WTC11 (cell line): Measurements from ENCODE around the gene OLFM3. TPM values are rescaled to one million over a fixed set of nuclear protein-coding genes. Genes with fewer than 3 reads are reported as not detected.

Experiments
- ATAC-seq: fragments of 200-7000 bp; cut with Tn5 transposase; 2 replicates; pipeline ENCODE4 v1.10.0; 2021; ENCODE audit warnings: mild to moderate bottlenecking, moderate library complexity
- CTCF ChIA-PET: fragments of 300-600 bp; sonication (Branson Sonifier 250); formaldehyde crosslinking; loops from one replicate; lab custom pipeline; 2021; ENCODE audit warnings: antibody characterized with exemption; lab: Charles Lee
- POLR2A ChIA-PET: fragments of 350-600 bp; sonication (Branson Sonifier 250); formaldehyde crosslinking; loops from one replicate; lab custom pipeline; 2021; ENCODE audit warnings: antibody characterized with exemption; lab: Charles Lee
- DNase-seq: peaks from one replicate; pipeline ENCODE4 v3.0.0; 2021; ENCODE audit warnings: low spot score
- H3K27ac Mint-ChIP-seq: 2 replicates; pipeline ENCODE4 v1.8.0; 2021; ENCODE audit warnings: mixed read lengths
- H3K27me3 Mint-ChIP-seq: 2 replicates; pipeline ENCODE4 v1.8.0; 2021; ENCODE audit warnings: low read depth, mild to moderate bottlenecking, moderate library complexity, mixed read lengths
- H3K36me3 Mint-ChIP-seq: 2 replicates; pipeline ENCODE4 v1.8.0; 2021; ENCODE audit warnings: mixed read lengths
- H3K4me1 Mint-ChIP-seq: 2 replicates; pipeline ENCODE4 v1.8.0; 2022; ENCODE audit warnings: mixed read lengths
- H3K4me3 Mint-ChIP-seq: 2 replicates; pipeline ENCODE4 v1.8.0; 2021; ENCODE audit warnings: mild to moderate bottlenecking, moderate library complexity, mixed read lengths
- H3K9me3 Mint-ChIP-seq: 2 replicates; pipeline ENCODE4 v1.8.0; 2021; ENCODE audit warnings: mixed read lengths
- AR ChIP-seq: fragments of 250-450 bp; sonication (Bioruptor Pico); IDR thresholded peaks from 2 replicates; pipeline ENCODE4 v1.9.0; 2021; ENCODE audit warnings: mild to moderate bottlenecking
- ELF4 ChIP-seq: sonication (generic); formaldehyde crosslinking; IDR thresholded peaks from 2 replicates; pipeline ENCODE4 v1.8.1; 2022; ENCODE audit warnings: low read depth, mild to moderate bottlenecking, moderate library complexity, missing genetic modification reagents
- ESRRA ChIP-seq: sonication (generic); formaldehyde crosslinking; IDR thresholded peaks from 2 replicates; pipeline ENCODE4 v1.8.1; 2022; ENCODE audit warnings: mild to moderate bottlenecking, missing genetic modification reagents, borderline replicate concordance
- FOXK1 ChIP-seq: sonication (generic); formaldehyde crosslinking; IDR thresholded peaks from 2 replicates; pipeline ENCODE4 v1.8.0; 2022; ENCODE audit warnings: mild to moderate bottlenecking, moderate library complexity, missing genetic modification reagents
- HMGA2 ChIP-seq: fragments of 250-450 bp; sonication (Bioruptor Pico); IDR thresholded peaks from 2 replicates; pipeline ENCODE4 v1.4.0; 2021; ENCODE audit warnings: mild to moderate bottlenecking, moderate library complexity
- MAX ChIP-seq: sonication (generic); formaldehyde crosslinking; IDR thresholded peaks from 2 replicates; pipeline ENCODE4 v1.8.0; 2022; ENCODE audit warnings: mild to moderate bottlenecking, missing genetic modification reagents
- NR2C2 ChIP-seq: sonication (generic); formaldehyde crosslinking; IDR thresholded peaks from 2 replicates; pipeline ENCODE4 v1.8.0; 2022; ENCODE audit warnings: mild to moderate bottlenecking, missing genetic modification reagents
- RELA ChIP-seq: sonication (generic); formaldehyde crosslinking; IDR thresholded peaks from 2 replicates; pipeline ENCODE4 v1.8.1; 2022; ENCODE audit warnings: missing genetic modification reagents, mild to moderate bottlenecking, borderline replicate concordance
- TEAD1 ChIP-seq: sonication (generic); formaldehyde crosslinking; IDR thresholded peaks from 2 replicates; pipeline ENCODE4 v1.8.0; 2022; ENCODE audit warnings: mild to moderate bottlenecking, missing genetic modification reagents
- ZBTB21 ChIP-seq: sonication (generic); formaldehyde crosslinking; IDR thresholded peaks from 2 replicates; pipeline ENCODE4 v1.8.1; 2023; ENCODE audit warnings: mild to moderate bottlenecking, missing genetic modification reagents, borderline replicate concordance
- ZNF138 ChIP-seq: sonication (generic); formaldehyde crosslinking; conservative IDR thresholded peaks from 2 replicates; pipeline ENCODE4 v1.8.1; 2022; ENCODE audit warnings: mild to moderate bottlenecking, moderate library complexity, missing genetic modification reagents
- total RNA-seq: library from RNA; stranded (reverse); gene quantifications from 3 replicates; pipeline ENCODE4 v1.2.3, GENCODE V29; 2021
- TF ChIP-seq, protein P1 (sequence below): sonication (generic); formaldehyde crosslinking; IDR thresholded peaks from 2 replicates; pipeline ENCODE4 v1.8.1; 2022; ENCODE audit warnings: mild to moderate bottlenecking, moderate library complexity, missing genetic modification reagents
- TF ChIP-seq, protein P2 (sequence below): sonication (generic); formaldehyde crosslinking; IDR thresholded peaks from 2 replicates; pipeline ENCODE4 v1.8.1; 2023; ENCODE audit warnings: mild to moderate bottlenecking, missing genetic modification reagents, moderate library complexity
- TF ChIP-seq, protein P3 (sequence below): sonication (generic); formaldehyde crosslinking; IDR thresholded peaks from 2 replicates; pipeline ENCODE4 v1.8.0; 2022; ENCODE audit warnings: mild to moderate bottlenecking, missing genetic modification reagents
- TF ChIP-seq, protein P4 (sequence below): sonication (generic); formaldehyde crosslinking; IDR thresholded peaks from 2 replicates; pipeline ENCODE4 v1.8.1; 2023; ENCODE audit warnings: mild to moderate bottlenecking, missing genetic modification reagents
- TF ChIP-seq, protein P5 (sequence below): sonication (generic); formaldehyde crosslinking; IDR thresholded peaks from 2 replicates; pipeline ENCODE4 v1.8.0; 2022; ENCODE audit warnings: mild to moderate bottlenecking, missing genetic modification reagents
- TF ChIP-seq, protein P6 (sequence below): sonication (generic); formaldehyde crosslinking; IDR thresholded peaks from 2 replicates; pipeline ENCODE4 v1.8.1; 2023; ENCODE audit warnings: mild to moderate bottlenecking, missing genetic modification reagents, moderate library complexity
- TF ChIP-seq, protein P7 (sequence below): sonication (generic); formaldehyde crosslinking; IDR thresholded peaks from 2 replicates; pipeline ENCODE4 v1.8.0; 2023; ENCODE audit warnings: mild to moderate bottlenecking, missing genetic modification reagents
- TF ChIP-seq, protein P8 (sequence below): sonication (generic); formaldehyde crosslinking; IDR thresholded peaks from 2 replicates; pipeline ENCODE4 v1.8.0; 2023; ENCODE audit warnings: missing genetic modification reagents

The OLFM3 gene
- total RNA-seq, 1 experiment from 2014 or later: 0.37 TPM

GRCh38 chr1:101841824-101842223 lies 154.9 kb downstream of the OLFM3 start (continued):
- TF ChIP-seq, protein P1, sequence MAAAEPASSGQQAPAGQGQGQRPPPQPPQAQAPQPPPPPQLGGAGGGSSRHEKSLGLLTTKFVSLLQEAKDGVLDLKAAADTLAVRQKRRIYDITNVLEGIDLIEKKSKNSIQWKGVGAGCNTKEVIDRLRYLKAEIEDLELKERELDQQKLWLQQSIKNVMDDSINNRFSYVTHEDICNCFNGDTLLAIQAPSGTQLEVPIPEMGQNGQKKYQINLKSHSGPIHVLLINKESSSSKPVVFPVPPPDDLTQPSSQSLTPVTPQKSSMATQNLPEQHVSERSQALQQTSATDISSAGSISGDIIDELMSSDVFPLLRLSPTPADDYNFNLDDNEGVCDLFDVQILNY (CRISPR knock-in tag): no peak
- TF ChIP-seq HMGA2 (CRISPR knock-in tag): no peak
- TF ChIP-seq, protein P2, sequence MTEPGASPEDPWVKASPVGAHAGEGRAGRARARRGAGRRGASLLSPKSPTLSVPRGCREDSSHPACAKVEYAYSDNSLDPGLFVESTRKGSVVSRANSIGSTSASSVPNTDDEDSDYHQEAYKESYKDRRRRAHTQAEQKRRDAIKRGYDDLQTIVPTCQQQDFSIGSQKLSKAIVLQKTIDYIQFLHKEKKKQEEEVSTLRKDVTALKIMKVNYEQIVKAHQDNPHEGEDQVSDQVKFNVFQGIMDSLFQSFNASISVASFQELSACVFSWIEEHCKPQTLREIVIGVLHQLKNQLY: no peak
- TF ChIP-seq, protein P3, sequence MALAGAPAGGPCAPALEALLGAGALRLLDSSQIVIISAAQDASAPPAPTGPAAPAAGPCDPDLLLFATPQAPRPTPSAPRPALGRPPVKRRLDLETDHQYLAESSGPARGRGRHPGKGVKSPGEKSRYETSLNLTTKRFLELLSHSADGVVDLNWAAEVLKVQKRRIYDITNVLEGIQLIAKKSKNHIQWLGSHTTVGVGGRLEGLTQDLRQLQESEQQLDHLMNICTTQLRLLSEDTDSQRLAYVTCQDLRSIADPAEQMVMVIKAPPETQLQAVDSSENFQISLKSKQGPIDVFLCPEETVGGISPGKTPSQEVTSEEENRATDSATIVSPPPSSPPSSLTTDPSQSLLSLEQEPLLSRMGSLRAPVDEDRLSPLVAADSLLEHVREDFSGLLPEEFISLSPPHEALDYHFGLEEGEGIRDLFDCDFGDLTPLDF (CRISPR knock-in tag): no peak
- TF ChIP-seq RELA (CRISPR knock-in tag): no peak
- TF ChIP-seq, protein P4, sequence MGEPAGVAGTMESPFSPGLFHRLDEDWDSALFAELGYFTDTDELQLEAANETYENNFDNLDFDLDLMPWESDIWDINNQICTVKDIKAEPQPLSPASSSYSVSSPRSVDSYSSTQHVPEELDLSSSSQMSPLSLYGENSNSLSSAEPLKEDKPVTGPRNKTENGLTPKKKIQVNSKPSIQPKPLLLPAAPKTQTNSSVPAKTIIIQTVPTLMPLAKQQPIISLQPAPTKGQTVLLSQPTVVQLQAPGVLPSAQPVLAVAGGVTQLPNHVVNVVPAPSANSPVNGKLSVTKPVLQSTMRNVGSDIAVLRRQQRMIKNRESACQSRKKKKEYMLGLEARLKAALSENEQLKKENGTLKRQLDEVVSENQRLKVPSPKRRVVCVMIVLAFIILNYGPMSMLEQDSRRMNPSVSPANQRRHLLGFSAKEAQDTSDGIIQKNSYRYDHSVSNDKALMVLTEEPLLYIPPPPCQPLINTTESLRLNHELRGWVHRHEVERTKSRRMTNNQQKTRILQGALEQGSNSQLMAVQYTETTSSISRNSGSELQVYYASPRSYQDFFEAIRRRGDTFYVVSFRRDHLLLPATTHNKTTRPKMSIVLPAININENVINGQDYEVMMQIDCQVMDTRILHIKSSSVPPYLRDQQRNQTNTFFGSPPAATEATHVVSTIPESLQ (CRISPR knock-in tag): no peak
- no peak for TF ChIP-seq ZNF138 (CRISPR knock-in tag)
- TF ChIP-seq, protein P5, sequence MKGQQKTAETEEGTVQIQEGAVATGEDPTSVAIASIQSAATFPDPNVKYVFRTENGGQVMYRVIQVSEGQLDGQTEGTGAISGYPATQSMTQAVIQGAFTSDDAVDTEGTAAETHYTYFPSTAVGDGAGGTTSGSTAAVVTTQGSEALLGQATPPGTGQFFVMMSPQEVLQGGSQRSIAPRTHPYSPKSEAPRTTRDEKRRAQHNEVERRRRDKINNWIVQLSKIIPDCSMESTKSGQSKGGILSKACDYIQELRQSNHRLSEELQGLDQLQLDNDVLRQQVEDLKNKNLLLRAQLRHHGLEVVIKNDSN: no peak
- TF ChIP-seq TEAD1 (CRISPR knock-in tag): no peak
- TF ChIP-seq, all 79 proteins: peak for 0

GRCh38 chr1:101835988-101836387 lies 160.7 kb downstream of the OLFM3 start:
- ATAC-seq (no peak), DNase-seq (no peak)
- CTCF ChIA-PET: no interaction called here
- POLR2A ChIA-PET: no interaction called here
- Mint-ChIP-seq H3K27me3 (no peaks in the 10 kb centered on the region), H3K4me1 (no peaks in the 10 kb centered on the region; the same call in 1 of the 2 replicates), H3K27ac (no peak overlapping the region), H3K9me3 (no peaks in the 10 kb centered on the region), H3K36me3 (no peaks in the 10 kb centered on the region), H3K4me3 (no peak overlapping the region)
- TF ChIP-seq FOXK1 (CRISPR knock-in tag) (no peak), AR (CRISPR knock-in tag) (no peak), ESRRA (CRISPR knock-in tag) (no peak), NR2C2 (no peak), ZBTB21 (CRISPR knock-in tag) (no peak), MAX (CRISPR knock-in tag) (no peak), ELF4 (CRISPR knock-in tag) (no peak)
- TF ChIP-seq, protein P6, sequence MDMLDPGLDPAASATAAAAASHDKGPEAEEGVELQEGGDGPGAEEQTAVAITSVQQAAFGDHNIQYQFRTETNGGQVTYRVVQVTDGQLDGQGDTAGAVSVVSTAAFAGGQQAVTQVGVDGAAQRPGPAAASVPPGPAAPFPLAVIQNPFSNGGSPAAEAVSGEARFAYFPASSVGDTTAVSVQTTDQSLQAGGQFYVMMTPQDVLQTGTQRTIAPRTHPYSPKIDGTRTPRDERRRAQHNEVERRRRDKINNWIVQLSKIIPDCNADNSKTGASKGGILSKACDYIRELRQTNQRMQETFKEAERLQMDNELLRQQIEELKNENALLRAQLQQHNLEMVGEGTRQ (CRISPR knock-in tag): no peak
- TF ChIP-seq, protein P2: no peak
- TF ChIP-seq, protein P5: no peak
- TF ChIP-seq, protein P7, sequence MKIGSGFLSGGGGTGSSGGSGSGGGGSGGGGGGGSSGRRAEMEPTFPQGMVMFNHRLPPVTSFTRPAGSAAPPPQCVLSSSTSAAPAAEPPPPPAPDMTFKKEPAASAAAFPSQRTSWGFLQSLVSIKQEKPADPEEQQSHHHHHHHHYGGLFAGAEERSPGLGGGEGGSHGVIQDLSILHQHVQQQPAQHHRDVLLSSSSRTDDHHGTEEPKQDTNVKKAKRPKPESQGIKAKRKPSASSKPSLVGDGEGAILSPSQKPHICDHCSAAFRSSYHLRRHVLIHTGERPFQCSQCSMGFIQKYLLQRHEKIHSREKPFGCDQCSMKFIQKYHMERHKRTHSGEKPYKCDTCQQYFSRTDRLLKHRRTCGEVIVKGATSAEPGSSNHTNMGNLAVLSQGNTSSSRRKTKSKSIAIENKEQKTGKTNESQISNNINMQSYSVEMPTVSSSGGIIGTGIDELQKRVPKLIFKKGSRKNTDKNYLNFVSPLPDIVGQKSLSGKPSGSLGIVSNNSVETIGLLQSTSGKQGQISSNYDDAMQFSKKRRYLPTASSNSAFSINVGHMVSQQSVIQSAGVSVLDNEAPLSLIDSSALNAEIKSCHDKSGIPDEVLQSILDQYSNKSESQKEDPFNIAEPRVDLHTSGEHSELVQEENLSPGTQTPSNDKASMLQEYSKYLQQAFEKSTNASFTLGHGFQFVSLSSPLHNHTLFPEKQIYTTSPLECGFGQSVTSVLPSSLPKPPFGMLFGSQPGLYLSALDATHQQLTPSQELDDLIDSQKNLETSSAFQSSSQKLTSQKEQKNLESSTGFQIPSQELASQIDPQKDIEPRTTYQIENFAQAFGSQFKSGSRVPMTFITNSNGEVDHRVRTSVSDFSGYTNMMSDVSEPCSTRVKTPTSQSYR (CRISPR knock-in tag): no peak
- TF ChIP-seq, protein P8, sequence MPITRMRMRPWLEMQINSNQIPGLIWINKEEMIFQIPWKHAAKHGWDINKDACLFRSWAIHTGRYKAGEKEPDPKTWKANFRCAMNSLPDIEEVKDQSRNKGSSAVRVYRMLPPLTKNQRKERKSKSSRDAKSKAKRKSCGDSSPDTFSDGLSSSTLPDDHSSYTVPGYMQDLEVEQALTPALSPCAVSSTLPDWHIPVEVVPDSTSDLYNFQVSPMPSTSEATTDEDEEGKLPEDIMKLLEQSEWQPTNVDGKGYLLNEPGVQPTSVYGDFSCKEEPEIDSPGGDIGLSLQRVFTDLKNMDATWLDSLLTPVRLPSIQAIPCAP (CRISPR knock-in tag): no peak
